Mucosa of gallbladder (tissue), 1 donor: ENCODE data around the gene PRICKLE2. TPM values are rescaled to one million over a fixed set of nuclear protein-coding genes. Genes with fewer than 3 reads are reported as not detected.

Source experiments
- DNase-seq: peaks from one replicate; pipeline ENCODE4 v3.0.0-alpha.2; 2020; ENCODE audit warnings: low spot score
- total RNA-seq: library from RNA; stranded (reverse); gene quantifications from one replicate; pipeline ENCODE4 v1.2.1, GENCODE V29; 2021
- donor health status: DM: no; HTN: no; CAD: no.

Gene PRICKLE2
- 28.3 TPM for total RNA-seq

DNA sequence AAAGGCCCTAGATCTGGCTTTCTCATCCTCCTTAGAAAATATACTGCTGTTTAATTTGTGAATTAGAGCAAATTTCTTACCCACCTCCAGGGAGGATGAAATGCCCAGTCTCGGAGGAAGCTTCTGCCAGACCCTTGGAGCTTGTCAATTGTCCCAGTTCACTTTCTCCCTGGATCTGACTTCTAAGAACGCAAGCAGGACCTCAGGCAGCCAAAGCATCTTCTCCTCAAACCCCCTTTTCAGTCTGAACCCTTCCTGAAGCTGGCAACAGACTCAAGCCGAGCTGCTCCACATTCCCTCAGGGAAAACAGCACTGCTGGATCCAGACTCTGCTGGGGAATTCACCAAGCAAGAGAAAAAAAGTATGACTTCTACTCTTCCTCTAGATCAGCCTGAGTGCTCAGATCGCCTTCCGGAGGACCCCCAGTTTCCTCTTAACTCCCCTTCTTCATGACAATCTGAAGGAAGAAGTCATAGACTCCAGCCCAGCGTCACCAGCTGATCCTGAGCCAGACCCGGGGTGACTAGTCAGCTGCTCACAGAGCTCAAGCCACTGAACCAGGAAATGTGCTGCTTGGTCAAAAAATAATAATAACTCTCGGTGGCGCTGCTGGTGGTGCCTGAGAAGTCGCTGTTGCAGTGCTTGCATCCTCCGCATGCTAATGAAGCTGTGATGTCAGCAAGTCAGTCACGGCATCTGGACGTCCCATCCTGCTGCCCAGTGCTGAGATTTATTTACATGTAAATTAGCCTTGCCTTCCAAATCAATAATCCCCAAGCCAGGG, at the start of gene PRICKLE2:
TSS of gene PRICKLE2 (minus strand) at position 641 of the 785 bp plus-strand sequence. CDS start 26,539 bp downstream, outside the sequence.
- DNase-seq, result peak; percentile 89

DNA sequence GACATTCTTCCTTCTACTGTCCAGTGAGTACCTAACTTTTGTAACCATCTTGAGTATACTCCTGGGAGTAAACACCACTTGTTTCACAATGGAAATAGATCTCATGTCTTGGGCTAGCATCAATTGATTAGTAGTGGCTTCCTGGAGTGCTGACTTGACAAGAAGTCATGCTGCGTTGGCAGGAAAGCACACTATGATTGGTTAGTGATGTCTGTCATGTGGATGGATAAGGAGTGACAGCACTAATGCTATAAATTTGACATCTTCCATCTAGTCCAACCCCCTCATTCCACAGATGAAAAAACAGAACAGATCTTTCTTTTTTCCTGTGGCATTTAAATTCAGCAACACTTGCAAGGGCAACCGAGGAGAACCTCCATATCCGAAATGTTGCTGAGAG, 47.6 kb upstream of the PRICKLE2 start:
- DNase-seq, result no peak

DNA sequence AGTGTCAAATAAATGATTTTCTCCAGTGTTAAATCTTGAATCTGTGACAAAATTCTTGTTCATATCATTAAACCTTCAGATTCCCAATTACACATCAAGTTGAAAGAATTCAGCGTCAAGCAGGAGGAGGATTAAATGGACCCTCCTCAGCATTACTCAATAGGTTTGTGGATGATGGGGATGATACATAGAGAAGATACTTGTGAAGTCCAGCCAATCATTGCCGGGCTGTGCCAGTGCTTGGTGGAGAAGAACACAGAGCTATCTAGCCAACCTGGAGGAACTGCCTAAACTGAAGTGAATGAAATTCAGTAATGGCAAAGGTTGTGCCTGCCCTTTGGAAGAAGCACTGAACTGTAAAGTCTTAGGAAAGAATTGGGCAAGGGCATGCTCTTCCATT, 47.0 kb upstream of the PRICKLE2 start:
- DNase-seq, result no peak

DNA sequence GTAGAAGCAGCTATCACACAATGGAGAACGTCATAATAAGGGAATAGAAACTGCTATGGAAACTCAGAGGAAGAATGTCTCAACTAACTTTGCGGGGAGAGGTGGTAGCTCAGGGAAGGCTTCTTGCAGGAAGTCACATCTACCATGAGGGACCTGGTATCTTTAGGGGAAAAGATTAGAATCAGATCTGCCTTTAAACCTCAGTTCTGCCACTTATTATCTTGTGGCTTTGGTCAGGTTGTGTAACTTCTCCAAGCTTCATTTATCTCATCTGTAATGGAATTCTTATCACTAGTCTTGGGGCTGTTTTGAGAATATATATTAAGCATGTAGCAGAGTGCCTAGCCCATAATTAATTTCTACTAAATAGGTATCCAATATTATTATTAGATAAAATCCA, 46.4 kb upstream of the PRICKLE2 start:
- no peak for DNase-seq

DNA sequence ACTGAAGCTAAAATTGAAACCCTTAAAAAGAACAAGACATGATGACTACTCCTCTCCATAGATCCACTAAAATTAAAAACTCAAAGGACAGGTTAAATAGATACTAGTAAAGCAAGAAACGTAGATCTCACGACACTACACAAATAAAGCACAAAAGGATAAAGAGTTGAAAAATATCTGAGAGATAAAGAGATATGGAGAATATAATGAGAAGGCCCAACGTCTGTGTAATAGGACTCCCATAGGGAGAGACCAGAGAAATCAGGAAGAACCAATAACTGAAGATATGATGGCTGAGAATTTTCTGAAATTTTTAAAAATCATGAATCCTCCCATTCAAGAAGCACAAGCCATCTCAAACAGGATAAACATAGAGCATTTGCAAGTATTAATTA, 45.6 kb upstream of the PRICKLE2 start:
- DNase-seq, result no peak

DNA sequence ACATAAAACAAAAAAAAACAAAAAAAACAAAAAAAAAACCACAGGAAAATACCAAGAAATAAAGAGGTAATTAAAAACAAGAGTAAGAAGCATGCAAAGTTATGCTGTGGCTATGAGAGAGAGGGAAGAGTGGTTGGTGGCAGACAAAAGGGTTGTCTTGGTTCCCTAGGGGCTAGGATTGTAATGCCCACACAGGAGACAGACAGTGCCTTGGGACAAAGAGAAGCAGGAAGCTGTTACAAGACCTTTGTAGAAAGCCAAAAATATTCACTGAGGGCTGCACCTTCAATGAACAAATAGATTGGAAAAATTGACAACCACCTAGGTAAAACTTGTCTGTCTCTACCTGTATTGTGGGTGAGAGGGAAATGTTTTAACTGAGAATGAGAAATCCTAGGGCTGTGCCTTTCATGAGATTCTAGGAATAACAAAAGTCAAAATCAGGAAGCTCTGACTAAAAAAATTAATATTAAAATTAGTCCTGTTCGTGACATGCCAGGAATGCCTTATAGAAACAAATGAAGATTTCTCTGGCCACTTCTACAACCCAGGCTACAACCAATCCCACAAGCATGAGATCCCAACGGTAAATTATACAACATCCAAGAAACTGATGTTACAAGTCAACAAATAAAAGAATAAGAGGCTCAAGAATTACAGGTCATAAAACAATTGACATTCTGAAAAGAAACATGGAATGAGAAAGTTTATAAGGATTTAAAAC, 45.0 kb upstream of the PRICKLE2 start:
- DNase-seq, result no peak

GRCh38 chr3:64268926-64269325, 43.7 kb upstream of the PRICKLE2 start:
- DNase-seq, result peak; percentile 31

GRCh38 chr3:64267721-64268604, 42.7 kb upstream of the PRICKLE2 start:
- DNase-seq, result peak; percentile 61

GRCh38 chr3:64266983-64267382, 41.7 kb upstream of the PRICKLE2 start:
- no peak for DNase-seq

- DNase-seq, result peak; percentile 40
These were observed 41.0 kb upstream of the PRICKLE2 start for GRCh38 chr3:64266065-64266931.

- no peak for DNase-seq
These were observed 40.4 kb upstream of the PRICKLE2 start for GRCh38 chr3:64265646-64266045.

DNA sequence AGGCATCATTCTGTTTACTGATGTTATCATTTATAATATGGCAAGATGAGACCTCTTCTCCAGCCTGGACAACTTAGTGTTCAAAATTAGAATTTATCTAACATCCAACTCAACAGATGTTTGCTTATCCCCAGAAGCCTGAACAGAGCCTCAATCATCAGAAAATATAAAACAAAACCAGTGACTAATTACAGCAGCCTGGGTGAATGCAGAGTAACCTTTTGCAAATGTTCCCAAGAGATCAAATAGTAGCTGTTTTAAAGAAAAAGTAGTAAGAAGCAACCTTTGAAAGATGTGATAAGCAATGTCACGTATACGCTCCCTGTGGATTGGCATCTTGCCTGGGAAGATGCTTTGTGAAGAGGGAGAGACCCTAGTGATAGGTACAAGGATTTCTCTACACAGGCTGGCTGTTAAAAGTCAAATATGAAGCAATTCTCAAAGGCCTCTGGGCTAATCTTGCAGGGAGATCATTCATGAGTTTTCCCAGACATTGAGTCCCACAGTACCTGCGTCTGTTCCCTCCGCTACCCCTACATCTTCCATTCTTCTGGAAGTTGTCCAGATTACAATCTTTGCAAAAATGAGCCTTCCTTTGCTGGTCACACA, 39.3 kb upstream of the PRICKLE2 start:
- no peak for DNase-seq

- DNase-seq, result no peak
These were observed 37.4 kb upstream of the PRICKLE2 start for GRCh38 chr3:64262574-64263114.

DNA sequence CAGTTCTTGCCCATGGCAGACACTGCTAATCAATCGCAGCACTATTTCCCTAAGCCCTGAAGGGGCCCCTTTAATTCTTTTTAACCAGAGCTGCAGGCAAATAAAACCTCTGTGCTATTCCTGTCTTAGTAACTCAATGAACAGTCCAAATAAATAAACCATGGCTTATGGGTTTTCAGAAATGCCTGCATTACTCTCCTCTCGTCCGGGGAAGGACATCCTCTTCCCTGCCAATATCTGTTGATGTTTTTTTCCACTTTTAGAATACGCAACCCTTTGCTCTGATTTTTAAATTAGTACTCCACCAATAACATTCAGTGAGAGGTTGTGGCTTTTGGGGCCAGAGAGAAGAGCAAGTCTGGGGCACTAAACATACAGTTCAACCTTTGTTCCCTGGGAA, 35.2 kb upstream of the PRICKLE2 start:
- DNase-seq, result no peak

DNA sequence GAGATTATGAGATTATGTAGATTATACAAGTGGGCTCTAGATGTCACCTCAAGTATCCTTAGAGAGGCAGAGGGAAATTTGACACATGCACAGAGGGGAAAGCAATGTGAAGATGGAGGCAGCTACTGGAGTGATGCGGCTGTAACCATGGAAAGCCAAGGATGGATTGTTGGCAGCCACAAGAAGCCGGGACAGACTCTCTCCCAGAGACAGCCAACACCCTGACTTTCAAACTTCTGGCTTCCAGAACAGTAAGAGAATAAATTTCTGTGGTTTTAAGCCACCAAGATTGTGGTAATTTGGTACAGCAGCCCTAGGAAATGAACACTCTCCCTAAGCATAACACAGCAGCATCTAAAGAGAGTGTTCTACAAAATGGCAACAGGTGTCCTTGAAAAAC, 34.4 kb upstream of the PRICKLE2 start:
- DNase-seq, result no peak

DNA sequence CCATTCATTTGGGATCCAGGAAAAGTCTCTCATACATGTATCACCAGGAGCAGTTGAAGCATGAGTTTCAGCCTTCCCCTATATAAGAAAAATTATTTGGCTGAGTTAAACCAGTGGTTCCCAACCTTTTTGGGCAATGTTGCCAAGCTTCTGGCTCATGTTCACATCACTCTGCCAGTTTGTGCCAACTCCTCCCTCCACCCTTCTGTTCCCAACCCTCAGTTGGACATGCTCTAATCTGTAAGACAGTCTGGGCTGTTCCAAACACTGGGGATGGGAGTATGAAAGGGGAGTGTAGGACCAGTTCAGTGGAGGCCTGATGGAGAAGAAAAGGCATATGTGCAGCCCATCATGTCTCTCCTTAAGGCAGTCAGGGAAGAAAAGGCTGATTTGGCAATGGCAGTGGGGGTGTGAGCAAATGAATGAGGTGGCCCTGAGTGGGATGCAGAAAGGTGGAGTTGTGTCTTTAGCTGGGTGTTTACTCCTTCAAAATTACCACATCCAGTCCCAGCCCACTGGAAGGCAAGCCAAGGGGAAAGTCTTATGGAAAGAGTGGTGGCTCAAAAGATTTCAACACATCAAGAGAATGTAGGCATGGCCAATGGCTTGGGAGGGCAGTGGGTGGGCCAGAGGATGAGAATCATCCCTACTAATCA, 32.0 kb upstream of the PRICKLE2 start:
- no peak for DNase-seq

DNA sequence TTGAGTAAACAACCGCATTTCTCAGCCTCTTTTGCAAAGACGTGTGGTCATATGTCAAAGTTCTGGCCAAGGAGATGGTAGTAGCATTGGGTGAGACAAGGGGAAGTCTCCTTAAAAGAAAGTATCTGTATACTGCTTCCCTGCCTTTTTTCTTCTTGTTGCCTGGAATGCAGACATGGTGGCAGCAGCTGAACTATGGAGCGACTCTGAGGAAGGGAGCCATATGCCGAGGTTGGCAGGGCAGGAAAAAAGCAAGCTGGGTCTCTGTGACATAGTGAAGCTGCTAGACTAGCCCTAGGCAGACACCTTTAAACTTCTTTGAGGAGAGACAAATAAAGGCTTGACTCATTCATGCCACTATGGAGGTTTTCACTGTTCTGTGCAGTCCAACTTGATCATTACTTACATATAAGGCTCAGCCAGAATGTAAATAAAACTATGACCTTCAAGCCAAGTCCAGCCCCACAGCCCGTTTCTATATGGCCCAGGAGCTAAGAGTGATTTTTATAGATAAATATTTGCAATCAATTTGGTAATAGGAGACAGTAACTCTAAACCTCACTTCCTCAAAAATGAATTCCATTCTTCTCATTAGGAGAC, 30.6 kb upstream of the PRICKLE2 start:
- no peak for DNase-seq

GRCh38 chr3:64254443-64254842, 29.2 kb upstream of the PRICKLE2 start:
- DNase-seq, result no peak

DNA sequence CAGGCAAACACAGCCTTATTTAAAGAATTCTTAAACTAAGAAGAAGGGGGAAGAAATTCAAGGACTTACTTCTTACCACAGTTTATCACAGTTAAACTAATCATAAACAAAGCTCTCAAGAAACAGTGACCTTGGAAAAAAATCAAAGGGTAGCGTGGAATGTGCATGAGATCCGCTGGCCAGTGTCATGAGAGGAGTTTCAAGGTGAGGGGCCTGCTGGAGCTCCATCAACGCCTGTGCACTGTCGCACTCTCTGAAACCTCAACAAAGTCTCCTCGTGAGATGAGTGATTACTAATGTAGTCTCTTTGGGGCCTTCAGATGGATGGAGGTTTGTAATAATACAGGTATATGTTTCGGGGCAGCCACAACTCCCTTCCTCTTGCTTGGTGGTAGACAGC, 28.4 kb upstream of the PRICKLE2 start:
- DNase-seq, result no peak

GRCh38 chr3:64251019-64251418, 25.8 kb upstream of the PRICKLE2 start:
- no peak for DNase-seq
